CMK (cell line): ENCODE measurements around the gene UBE2E2.
"Not testable (repeated sequence)": the region's sequence is repeated elsewhere in the genome, so short reads cannot be mapped to it uniquely, and the experiment has no call there.

ENCODE experiments used
- DNase-seq: peaks from one replicate; pipeline ENCODE4 v3.0.0-alpha.2; 2010; ENCODE audit warnings: low read depth

Gene UBE2E2

GRCh38 chr3:23588547-23588946 is 385.4 kb downstream of the UBE2E2 start:
- DNase-seq, result no peak

- no peak for DNase-seq
These were observed 386.5 kb downstream of the UBE2E2 start for GRCh38 chr3:23589602-23590001.

GRCh38 chr3:23590424-23591273 is 387.5 kb downstream of the UBE2E2 start:
- no peak for DNase-seq

- no peak for DNase-seq
These were observed 388.2 kb downstream of the UBE2E2 start for GRCh38 chr3:23591374-23591773.

- no peak for DNase-seq
These were observed 390.1 kb downstream of the UBE2E2 start for GRCh38 chr3:23592961-23593931.

GRCh38 chr3:23594066-23594465 is 390.9 kb downstream of the UBE2E2 start:
- no peak for DNase-seq

- no peak for DNase-seq
These were observed 392.0 kb downstream of the UBE2E2 start for GRCh38 chr3:23594894-23595670.

- no peak for DNase-seq
These were observed 392.7 kb downstream of the UBE2E2 start for GRCh38 chr3:23595851-23596250.

GRCh38 chr3:23600167-23600871 is 397.2 kb downstream of the UBE2E2 start:
- no peak for DNase-seq

GRCh38 chr3:23601091-23601822 is 398.1 kb downstream of the UBE2E2 start:
- no peak for DNase-seq

- DNase-seq, result no peak
These were observed 399.8 kb downstream of the UBE2E2 start for GRCh38 chr3:23602971-23603370.

- DNase-seq, result no peak
These were observed 404.2 kb downstream of the UBE2E2 start for GRCh38 chr3:23607184-23607847.

GRCh38 chr3:23608650-23609049 is 405.5 kb downstream of the UBE2E2 start:
- DNase-seq, result no peak

- DNase-seq, result no peak
These were observed 408.7 kb downstream of the UBE2E2 start for GRCh38 chr3:23611737-23612295.

- DNase-seq, result no peak
These were observed 409.3 kb downstream of the UBE2E2 start for GRCh38 chr3:23612296-23612891.

GRCh38 chr3:23615068-23615467 is 411.9 kb downstream of the UBE2E2 start:
- no peak for DNase-seq

- not testable (repeated sequence) for DNase-seq
These were observed 415.3 kb downstream of the UBE2E2 start for GRCh38 chr3:23618475-23618874.

GRCh38 chr3:23619705-23620637 is 416.8 kb downstream of the UBE2E2 start:
- DNase-seq, result no peak
